Smooth muscle cell (in vitro differentiated cells): Measurements from ENCODE around the gene CPNE4. TPM values are rescaled to one million over a fixed set of nuclear protein-coding genes. Genes with fewer than 3 reads are reported as not detected.

Experiments
- DNase-seq: peaks from one replicate; lab custom pipeline; 2025; ENCODE audit not compliant: unreplicated experiment; lab: John Stamatoyannopoulos, UW
- H2AFZ ChIP-seq: fragments of 200-600 bp; sonication (generic); 2 replicates; pipeline ENCODE4 v1.6.0; 2016; ENCODE audit warnings: antibody characterized with exemption, low read depth, mild to moderate bottlenecking
- H3F3A ChIP-seq: fragments of 200-600 bp; sonication (generic); 2 replicates; pipeline ENCODE4 v1.6.0; 2017; ENCODE audit warnings: antibody characterized with exemption, low read depth
- H3K27ac ChIP-seq: fragments of 200-600 bp; sonication (generic); 2 replicates; pipeline ENCODE4 v1.5.1; 2016; ENCODE audit warnings: low read depth, mild to moderate bottlenecking
- H3K27me3 ChIP-seq: fragments of 200-600 bp; sonication (generic); 2 replicates; pipeline ENCODE4 v1.6.1; 2016; ENCODE audit warnings: low read depth, mild to moderate bottlenecking
- H3K36me3 ChIP-seq: fragments of 200-600 bp; sonication (generic); 2 replicates; pipeline ENCODE4 v1.5.1; 2016; ENCODE audit warnings: low read depth
- H3K4me1 ChIP-seq: fragments of 200-600 bp; sonication (generic); 2 replicates; pipeline ENCODE4 v1.5.1; 2016; ENCODE audit warnings: low read depth
- H3K4me2 ChIP-seq: fragments of 200-600 bp; sonication (generic); 2 replicates; pipeline ENCODE4 v1.6.0; 2016; ENCODE audit warnings: mild to moderate bottlenecking
- H3K4me3 ChIP-seq: fragments of 200-600 bp; sonication (generic); 2 replicates; pipeline ENCODE4 v1.5.1; 2016; ENCODE audit warnings: mild to moderate bottlenecking
- H3K79me2 ChIP-seq: fragments of 200-600 bp; sonication (generic); 2 replicates; pipeline ENCODE4 v1.6.0; 2016; ENCODE audit warnings: low read depth, mild to moderate bottlenecking
- H3K9ac ChIP-seq: fragments of 200-600 bp; sonication (generic); 2 replicates; pipeline ENCODE4 v1.6.0; 2016; ENCODE audit warnings: low read depth
- H3K9me3 ChIP-seq: fragments of 200-600 bp; sonication (generic); replicated peaks from 2 replicates; pipeline ENCODE4 v1.5.1; 2016; ENCODE audit warnings: low read depth
- H4K20me1 ChIP-seq: fragments of 200-600 bp; sonication (generic); 2 replicates; pipeline ENCODE4 v1.6.0; 2016; ENCODE audit warnings: low read depth
- WGBS: methylation state at CpG from one replicate; pipeline ENCODE4 v1.1.7; 2016; ENCODE audit warnings: low lambda C conversion rate; 5-methylcytosine and 5-hydroxymethylcytosine counted together
- polyA plus RNA-seq: library from polyadenylated mRNA; unstranded; fragments of >200 nt; fragmentation: Nextera tagmentation; extraction: Ambion mirVana; gene quantifications from 2 replicates; pipeline ENCODE4 v1.2.1, GENCODE V29; 2016
- total RNA-seq: library from RNA; depleted of rRNA; stranded (reverse); fragments of >200 nt; gene quantifications from 2 replicates; pipeline ENCODE4 v1.2.3, GENCODE V29; 2014
- TF ChIP-seq, protein P1 (sequence below): fragments of 200-600 bp; sonication (generic); IDR thresholded peaks from 2 replicates; pipeline ENCODE4 v1.5.1; 2017; ENCODE audit warnings: borderline replicate concordance, mild to moderate bottlenecking, antibody characterized with exemption; ENCODE audit not compliant: insufficient read depth, poor library complexity, severe bottlenecking

CPNE4 gene
- total and polyA plus RNA-seq, 2 experiments from 2014 or later, result 0.05 to 1.6 TPM

DNA sequence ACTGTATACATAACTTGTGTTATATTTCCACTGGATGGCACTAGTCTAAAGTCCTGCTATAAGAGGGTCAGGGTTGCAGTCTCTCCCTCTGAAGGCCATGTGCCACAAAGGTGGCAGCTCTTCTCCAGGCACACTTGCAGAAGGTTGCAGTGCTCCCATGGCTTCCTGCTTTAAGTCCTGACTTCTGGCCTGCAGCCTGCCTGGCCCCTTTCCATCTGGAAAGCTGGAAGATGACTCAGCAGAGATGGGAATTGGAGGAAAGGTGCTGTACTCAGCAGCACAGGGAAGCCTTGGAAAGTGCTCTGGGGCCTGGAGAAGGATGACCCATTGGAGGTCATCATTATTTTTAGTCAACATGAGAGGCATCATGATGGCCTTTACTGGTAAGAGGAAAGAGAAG, 491.1 kb downstream of the CPNE4 start:
- no peaks in the 10 kb centered on the region for H3K79me2 ChIP-seq
- H3K36me3 ChIP-seq, result no peaks in the 10 kb centered on the region
- no peaks in the 10 kb centered on the region for H3F3A ChIP-seq
- DNase-seq, result no peak
- H3K9ac ChIP-seq, result no peak overlapping the region
- H4K20me1 ChIP-seq, result no peaks in the 10 kb centered on the region
- TF ChIP-seq, protein P1, sequence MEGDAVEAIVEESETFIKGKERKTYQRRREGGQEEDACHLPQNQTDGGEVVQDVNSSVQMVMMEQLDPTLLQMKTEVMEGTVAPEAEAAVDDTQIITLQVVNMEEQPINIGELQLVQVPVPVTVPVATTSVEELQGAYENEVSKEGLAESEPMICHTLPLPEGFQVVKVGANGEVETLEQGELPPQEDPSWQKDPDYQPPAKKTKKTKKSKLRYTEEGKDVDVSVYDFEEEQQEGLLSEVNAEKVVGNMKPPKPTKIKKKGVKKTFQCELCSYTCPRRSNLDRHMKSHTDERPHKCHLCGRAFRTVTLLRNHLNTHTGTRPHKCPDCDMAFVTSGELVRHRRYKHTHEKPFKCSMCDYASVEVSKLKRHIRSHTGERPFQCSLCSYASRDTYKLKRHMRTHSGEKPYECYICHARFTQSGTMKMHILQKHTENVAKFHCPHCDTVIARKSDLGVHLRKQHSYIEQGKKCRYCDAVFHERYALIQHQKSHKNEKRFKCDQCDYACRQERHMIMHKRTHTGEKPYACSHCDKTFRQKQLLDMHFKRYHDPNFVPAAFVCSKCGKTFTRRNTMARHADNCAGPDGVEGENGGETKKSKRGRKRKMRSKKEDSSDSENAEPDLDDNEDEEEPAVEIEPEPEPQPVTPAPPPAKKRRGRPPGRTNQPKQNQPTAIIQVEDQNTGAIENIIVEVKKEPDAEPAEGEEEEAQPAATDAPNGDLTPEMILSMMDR, result no peak
- H2AFZ ChIP-seq, result no peak overlapping the region
- H3K27ac ChIP-seq, result no peak overlapping the region
- H3K4me1 ChIP-seq, result peaks cover 3% of the 10 kb centered on the region
- no peaks in the 10 kb centered on the region for H3K9me3 ChIP-seq
- H3K4me3 ChIP-seq, result no peak overlapping the region
- no peak overlapping the region for H3K4me2 ChIP-seq
- no peaks in the 10 kb centered on the region for H3K27me3 ChIP-seq

DNA sequence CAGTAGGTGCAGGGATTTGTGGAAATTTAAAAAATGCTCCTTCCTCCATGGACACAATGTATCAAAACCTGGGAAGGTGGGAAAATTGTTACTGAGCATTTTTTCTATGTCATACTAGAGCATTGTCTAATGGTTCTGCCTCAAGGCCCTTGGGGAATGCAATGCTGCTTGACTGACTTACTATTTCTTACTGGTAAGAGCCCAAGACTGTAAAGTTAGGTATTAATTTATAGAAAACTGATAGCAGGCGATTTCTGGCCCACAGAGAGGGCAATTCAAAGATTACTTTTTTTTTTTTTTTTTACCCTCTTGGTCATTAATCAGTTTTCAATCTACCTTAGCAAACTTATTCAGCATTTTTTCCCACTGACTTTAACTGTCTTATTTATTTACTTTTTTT, 493.5 kb downstream of the CPNE4 start:
- WGBS, result 86% methylated on average over 1 of the region's 1 CpG
- no peaks in the 10 kb centered on the region for H4K20me1 ChIP-seq
- peaks cover 3% of the 10 kb centered on the region for H3K4me1 ChIP-seq
- no peaks in the 10 kb centered on the region for H3F3A ChIP-seq
- H3K27me3 ChIP-seq, result no peaks in the 10 kb centered on the region
- H3K36me3 ChIP-seq, result no peaks in the 10 kb centered on the region
- H2AFZ ChIP-seq, result no peak overlapping the region
- H3K4me3 ChIP-seq, result no peak overlapping the region
- no peaks in the 10 kb centered on the region for H3K9me3 ChIP-seq
- H3K27ac ChIP-seq, result no peak overlapping the region
- H3K9ac ChIP-seq, result no peak overlapping the region
- DNase-seq, result no peak
- no peak overlapping the region for H3K4me2 ChIP-seq
- no peaks in the 10 kb centered on the region for H3K79me2 ChIP-seq
- TF ChIP-seq, protein P1, result no peak

DNA sequence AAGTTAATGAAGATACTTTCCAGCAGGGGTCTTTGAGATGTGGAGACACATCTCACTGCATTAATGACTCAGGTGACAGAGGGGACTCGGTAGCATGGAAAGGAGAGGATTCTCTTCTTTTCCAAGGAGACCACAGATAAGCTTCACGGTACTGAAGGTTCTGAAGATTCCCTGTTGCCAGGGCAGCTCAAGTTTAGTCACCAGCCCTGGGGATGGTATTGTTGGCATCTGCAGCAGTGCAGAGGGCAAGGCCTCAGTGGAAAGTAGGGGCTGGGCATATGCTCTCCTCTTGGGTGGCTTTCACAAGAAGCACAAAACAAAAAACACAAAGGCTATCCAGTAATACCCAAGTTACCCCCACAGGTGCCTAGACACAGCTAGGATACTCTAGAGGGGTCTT, 494.0 kb downstream of the CPNE4 start:
- no peaks in the 10 kb centered on the region for H3K79me2 ChIP-seq

DNA sequence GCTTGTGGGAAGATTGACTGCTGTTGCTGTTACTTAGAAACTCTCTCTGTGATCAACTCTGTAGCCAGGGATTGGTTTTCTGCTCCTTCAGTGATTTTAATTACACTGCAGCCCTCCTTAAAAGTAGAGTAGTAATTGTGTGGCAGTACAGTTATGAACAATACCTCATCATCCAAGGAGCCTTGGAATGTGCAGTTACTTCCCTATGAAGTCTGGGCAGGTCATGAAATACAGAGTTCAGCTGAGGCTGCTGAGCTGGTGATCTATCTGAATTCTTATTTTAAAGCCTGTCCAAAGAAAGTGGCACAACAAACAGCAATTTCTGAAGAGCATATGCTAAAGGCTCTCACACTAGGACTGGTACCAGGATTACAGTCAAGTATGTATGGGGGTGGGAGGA, 494.7 kb downstream of the CPNE4 start:
- Histone ChIP-seq H3K4me1 (peaks cover 3% of the 10 kb centered on the region), H4K20me1 (no peaks in the 10 kb centered on the region), H3K4me3 (no peak overlapping the region), H2AFZ (no peak overlapping the region), H3F3A (no peaks in the 10 kb centered on the region), H3K9me3 (no peaks in the 10 kb centered on the region), H3K27ac (no peak overlapping the region), H3K79me2 (no peaks in the 10 kb centered on the region), H3K36me3 (no peaks in the 10 kb centered on the region), H3K27me3 (no peaks in the 10 kb centered on the region), H3K4me2 (no peak overlapping the region), H3K9ac (no peak overlapping the region)
- no peak for DNase-seq
- TF ChIP-seq, protein P1, result no peak

More for the DNA sequence above, 494.0 kb downstream of the CPNE4 start:
- H2AFZ ChIP-seq, result no peak overlapping the region
- 82% methylated on average over 2 of the region's 2 CpGs for WGBS
- no peak overlapping the region for H3K9ac ChIP-seq
- H3K4me3 ChIP-seq, result no peak overlapping the region
- H3K36me3 ChIP-seq, result no peaks in the 10 kb centered on the region
- no peaks in the 10 kb centered on the region for H3F3A ChIP-seq
- DNase-seq, result no peak
- TF ChIP-seq, protein P1, result no peak
- no peaks in the 10 kb centered on the region for H4K20me1 ChIP-seq
- H3K4me2 ChIP-seq, result no peak overlapping the region
- no peak overlapping the region for H3K27ac ChIP-seq
- peaks cover 3% of the 10 kb centered on the region for H3K4me1 ChIP-seq
- no peaks in the 10 kb centered on the region for H3K27me3 ChIP-seq
- no peaks in the 10 kb centered on the region for H3K9me3 ChIP-seq
